ENCODE results near the gene MTMR12. TPM values are rescaled to one million over a fixed set of nuclear protein-coding genes. Genes with fewer than 3 reads are reported as not detected.

The MTMR12 gene
- total RNA-seq, 1 experiment from 2014 or later, result 42.7 TPM

GRCh38 chr5:32330126-32330971, 17.6 kb upstream of the MTMR12 start:
- no peak for ATAC-seq
- POLR2A ChIA-PET, result interaction anchor here (0.5 to 0.7 kb wide), 3 partner anchors 24 to 1230 kb away, joined by 3 to 4 read pairs (median 3); no protein-coding TSS in a partner anchor
- Mint-ChIP-seq H3K27me3 (ENCODE audit: low read depth) (peaks cover 3% of the 10 kb centered on the region; the same call in 1 of the 2 replicates), H3K4me1 (peaks cover 11% of the 10 kb centered on the region), H3K36me3 (peaks cover 12% of the 10 kb centered on the region), H3K27ac (no peak overlapping the region), H3K9me3 (peaks cover 19% of the 10 kb centered on the region), H3K4me3 (no peak overlapping the region)
- TF ChIP-seq MAX (CRISPR knock-in tag; IDR thresholded peaks at IDR 0.05) (no peak), E2F4 (CRISPR knock-in tag; IDR thresholded peaks at IDR 0.05; ENCODE audit: borderline replicate concordance, low read depth) (no peak), JUN (CRISPR knock-in tag; IDR thresholded peaks at IDR 0.05) (no peak), HMGXB4 (CRISPR knock-in tag; IDR thresholded peaks at IDR 0.05) (no peak), ZNF425 (CRISPR knock-in tag; conservative IDR thresholded peaks at IDR 0.05) (no peak), NFYB (CRISPR knock-in tag; conservative IDR thresholded peaks at IDR 0.05; ENCODE audit: low read depth) (no peak), ZNF416 (CRISPR knock-in tag; IDR thresholded peaks at IDR 0.05) (no peak), ESRRA (CRISPR knock-in tag; IDR thresholded peaks at IDR 0.05; ENCODE audit: borderline replicate concordance) (no peak), GABPB1 (CRISPR knock-in tag; IDR thresholded peaks at IDR 0.05) (no peak), TEAD1 (CRISPR knock-in tag; IDR thresholded peaks at IDR 0.05) (no peak), IRF1 (CRISPR knock-in tag; IDR thresholded peaks at IDR 0.05) (no peak), ZBTB21 (CRISPR knock-in tag; IDR thresholded peaks at IDR 0.05; ENCODE audit: borderline replicate concordance) (no peak), ERG (CRISPR knock-in tag; IDR thresholded peaks at IDR 0.05) (no peak), GRHL2 (CRISPR knock-in tag; IDR thresholded peaks at IDR 0.05; ENCODE audit: insufficient replicate concordance, severe bottlenecking) (no peak), HMGA2 (CRISPR knock-in tag; IDR thresholded peaks at IDR 0.05) (no peak), ZNF512 (CRISPR knock-in tag; IDR thresholded peaks at IDR 0.05; ENCODE audit: borderline replicate concordance) (no peak), ZMAT4 (CRISPR knock-in tag; IDR thresholded peaks at IDR 0.05) (no peak)
- no peak for DNase-seq (ENCODE audit: low spot score)
- CTCF ChIA-PET, result interaction anchor here (0.6 to 3.8 kb wide), 11 partner anchors 9 to 299 kb away, joined by 3 to 49 read pairs (median 6); no protein-coding TSS in a partner anchor

Measured in WTC11 (cell line).